ENCODE data around the gene PLXNA2. TPM values are rescaled to one million over a fixed set of nuclear protein-coding genes. Genes with fewer than 3 reads are reported as not detected.

PLXNA2 gene
- total RNA-seq, 1 experiment from 2014 or later, result 0.89 TPM

DNA sequence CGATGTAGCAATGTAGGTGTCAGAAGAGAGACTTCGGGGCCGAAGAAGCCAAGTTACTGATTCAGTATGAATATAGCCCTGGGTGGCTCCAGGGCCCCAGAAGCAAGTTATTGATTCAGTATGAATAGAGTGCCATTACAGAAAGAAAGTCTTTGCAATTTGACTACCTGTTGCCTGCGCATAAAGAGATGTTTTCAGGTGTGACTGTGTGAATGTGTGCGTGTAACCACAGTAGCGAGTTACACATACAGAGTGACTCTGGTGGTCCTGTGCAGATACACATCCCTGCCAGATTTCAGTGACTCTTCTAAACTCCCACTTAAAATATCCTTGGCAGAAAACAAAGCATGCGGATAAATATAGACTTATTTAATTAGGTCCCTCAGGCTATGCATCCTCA, 190.5 kb downstream of the PLXNA2 start:
- intact Hi-C loops (cut with micrococcal nuclease), result no loop called here
- ChIA-PET RAD21 (ENCODE audit: low non-redundant PET in 1 of 2, low total read pairs in 2 of 2, uncharacterized antibody in 2 of 2, unreplicated experiment in 2 of 2) (no interaction called here), POLR2A (no interaction called here), CTCF (no interaction called here)
- no peak for ATAC-seq
- TF ChIP-seq, protein P1, sequence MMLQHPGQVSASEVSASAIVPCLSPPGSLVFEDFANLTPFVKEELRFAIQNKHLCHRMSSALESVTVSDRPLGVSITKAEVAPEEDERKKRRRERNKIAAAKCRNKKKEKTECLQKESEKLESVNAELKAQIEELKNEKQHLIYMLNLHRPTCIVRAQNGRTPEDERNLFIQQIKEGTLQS (IDR thresholded peaks at IDR 0.05), result no peak
- no peak for TF ChIP-seq SP1 (IDR thresholded peaks at IDR 0.05; ENCODE audit: low read depth)
- no peak for TF ChIP-seq SRF (IDR thresholded peaks at IDR 0.05; ENCODE audit: low read depth)
- no peak for TF ChIP-seq ZBTB33 (IDR thresholded peaks at IDR 0.05; ENCODE audit: extremely low read depth, insufficient replicate concordance, low read length)
- H3K4me1 ChIP-seq (ENCODE audit: control insufficient read depth in 1 of 2, insufficient read depth in 2 of 2, low read length in 2 of 2), result no peaks in the 10 kb centered on the region
- H3K9me2 ChIP-seq (ENCODE audit: insufficient read depth), result no peaks in the 10 kb centered on the region
- H3K9me3 ChIP-seq (ENCODE audit: control insufficient read depth in 1 of 2, insufficient read depth in 1 of 2, low read depth in 1 of 2, low read length in 2 of 2), result no peaks in the 10 kb centered on the region
- no peaks in the 10 kb centered on the region for H3K79me2 ChIP-seq (ENCODE audit: insufficient read depth, low read length)
- H3K27me3 ChIP-seq (ENCODE audit: insufficient read depth, low read length), result peaks cover 41% of the 10 kb centered on the region
- H3K4me3 ChIP-seq (replicated peaks in 1 of 2; ENCODE audit: low read depth in 1 of 2, low read length in 2 of 2), result no peak overlapping the region
- no peak overlapping the region for H3K9ac ChIP-seq (ENCODE audit: low read length)
- no peaks in the 10 kb centered on the region for H3K36me3 ChIP-seq (ENCODE audit: control insufficient read depth in 1 of 2, insufficient read depth in 2 of 2, low read length in 2 of 2)
- no peaks in the 10 kb centered on the region for H4K20me1 ChIP-seq (ENCODE audit: insufficient read depth)
- BruUV-seq (replicated peaks), result no TSS peak
- no peak overlapping the region for H3K27ac ChIP-seq (ENCODE audit: low read depth, low read length)
- no peak overlapping the region for H2AFZ ChIP-seq (ENCODE audit: low read depth, low read length, poor library complexity, severe bottlenecking)
- no peak overlapping the region for H3K4me2 ChIP-seq (ENCODE audit: low read length)
- DNase-seq (ENCODE audit: low read depth, low spot score), result no peak

DNA sequence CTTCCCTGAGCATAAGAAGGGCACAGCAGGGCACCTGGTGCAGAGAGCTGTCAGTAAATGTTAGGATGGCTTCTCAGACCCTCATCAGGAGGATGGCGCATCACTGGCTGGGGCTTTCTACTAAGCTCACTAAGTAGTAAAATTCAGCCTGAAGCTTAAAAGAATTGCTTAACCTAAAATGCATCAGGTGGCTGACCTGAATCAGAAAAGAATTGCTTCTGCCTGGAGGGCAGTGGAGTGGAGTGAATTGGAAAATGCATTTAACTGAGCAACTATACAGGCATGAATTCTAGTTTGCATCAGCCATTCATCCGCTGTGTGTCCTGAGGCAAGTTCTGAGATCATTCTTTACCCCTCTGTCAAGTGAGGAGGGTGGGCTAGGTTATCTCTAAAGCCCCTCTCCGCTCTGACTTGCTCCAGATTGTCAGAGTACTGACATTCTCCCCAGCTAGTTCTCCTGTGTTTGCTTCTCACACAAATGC, 191.2 kb downstream of the PLXNA2 start:
- no peak overlapping the region for H3K9ac ChIP-seq (ENCODE audit: low read length)
- no peaks in the 10 kb centered on the region for H3K4me1 ChIP-seq (ENCODE audit: control insufficient read depth in 1 of 2, insufficient read depth in 2 of 2, low read length in 2 of 2)
- RAD21 ChIA-PET (ENCODE audit: low non-redundant PET in 1 of 2, low total read pairs in 2 of 2, uncharacterized antibody in 2 of 2, unreplicated experiment in 2 of 2), result no interaction called here
- ATAC-seq, result no peak
- DNase-seq (ENCODE audit: low read depth, low spot score), result no peak
- no peak overlapping the region for H2AFZ ChIP-seq (ENCODE audit: low read depth, low read length, poor library complexity, severe bottlenecking)
- intact Hi-C loops (cut with micrococcal nuclease), result no loop called here
- H4K20me1 ChIP-seq (ENCODE audit: insufficient read depth), result no peaks in the 10 kb centered on the region
- POLR2A ChIA-PET, result no interaction called here
- no peaks in the 10 kb centered on the region for H3K79me2 ChIP-seq (ENCODE audit: insufficient read depth, low read length)
- no peaks in the 10 kb centered on the region for H3K9me3 ChIP-seq (ENCODE audit: control insufficient read depth in 1 of 2, insufficient read depth in 1 of 2, low read depth in 1 of 2, low read length in 2 of 2)
- H3K4me3 ChIP-seq (replicated peaks in 1 of 2; ENCODE audit: low read depth in 1 of 2, low read length in 2 of 2), result no peak overlapping the region
- peaks cover 40% of the 10 kb centered on the region for H3K27me3 ChIP-seq (ENCODE audit: insufficient read depth, low read length)
- H3K27ac ChIP-seq (ENCODE audit: low read depth, low read length), result no peak overlapping the region
- no peak overlapping the region for H3K4me2 ChIP-seq (ENCODE audit: low read length)
- BruUV-seq (replicated peaks), result no TSS peak
- H3K36me3 ChIP-seq (ENCODE audit: control insufficient read depth in 1 of 2, insufficient read depth in 2 of 2, low read length in 2 of 2), result no peaks in the 10 kb centered on the region
- CTCF ChIA-PET, result no interaction called here
- H3K9me2 ChIP-seq (ENCODE audit: insufficient read depth), result no peaks in the 10 kb centered on the region
- TF ChIP-seq SIN3A (IDR thresholded peaks at IDR 0.05; ENCODE audit: low read depth) (no peak), SP1 (IDR thresholded peaks at IDR 0.05; ENCODE audit: low read depth) (no peak), SRF (IDR thresholded peaks at IDR 0.05; ENCODE audit: low read depth) (no peak), EZH2phosphoT487 (IDR thresholded peaks at IDR 0.05; ENCODE audit: borderline replicate concordance) (no peak), ELF1 (IDR thresholded peaks at IDR 0.05; ENCODE audit: borderline replicate concordance, low read depth) (no peak), ZNF274 (IDR thresholded peaks at IDR 0.05; ENCODE audit: low read depth, low read length) (no peak), JUND (IDR thresholded peaks at IDR 0.05) (no peak), EGR1 (IDR thresholded peaks at IDR 0.05; ENCODE audit: low read depth) (no peak), POLR2A (IDR thresholded peaks at IDR 0.05; ENCODE audit: borderline replicate concordance, extremely low read depth, insufficient read depth, insufficient read length) (no peak), POLR2AphosphoS5 (IDR thresholded peaks at IDR 0.05; ENCODE audit: low read depth, low read length) (no peak), CTCF (IDR thresholded peaks at IDR 0.05 in 2 of 3, conservative IDR thresholded peaks at IDR 0.05 in 1 of 3; ENCODE audit: borderline replicate concordance in 1 of 3, insufficient read depth in 1 of 3, low read depth in 2 of 3, low read length in 2 of 3) (no peak), CBX3 (IDR thresholded peaks at IDR 0.05; ENCODE audit: low read depth) (no peak), FOSL1 (IDR thresholded peaks at IDR 0.05; ENCODE audit: low read depth) (no peak), RAD21 (IDR thresholded peaks at IDR 0.05; ENCODE audit: low read depth) (no peak), YY1 (IDR thresholded peaks at IDR 0.05; ENCODE audit: extremely low read depth, insufficient replicate concordance, low read depth, low read length) (no peak)
- TF ChIP-seq, protein P1 (IDR thresholded peaks at IDR 0.05), result no peak
- TF ChIP-seq, protein P2, sequence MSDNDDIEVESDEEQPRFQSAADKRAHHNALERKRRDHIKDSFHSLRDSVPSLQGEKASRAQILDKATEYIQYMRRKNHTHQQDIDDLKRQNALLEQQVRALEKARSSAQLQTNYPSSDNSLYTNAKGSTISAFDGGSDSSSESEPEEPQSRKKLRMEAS (IDR thresholded peaks at IDR 0.05), result no peak

All from HCT116 (cell line).